Right lobe of liver (tissue), 6 donors: ENCODE data around the gene NT5DC4. TPM values are rescaled to one million over a fixed set of nuclear protein-coding genes. Genes with fewer than 3 reads are reported as not detected.

Experiments
- ATAC-seq, 4 donors: fragments of 200-7000 bp; cut with Tn5 transposase; one replicate each; pipeline ENCODE4 v1.9.1; 2020; ENCODE audit warnings: mild to moderate bottlenecking in 4 of 4, moderate library complexity in 4 of 4
- DNase-seq, 3 donors: peaks; one replicate each; pipeline ENCODE4 v3.0.0-alpha.2; 2020
- H3K27ac ChIP-seq, 3 donors: fragments of 200-600 bp; one replicate each; pipeline ENCODE4 v1.8.0; 2022
- H3K27me3 ChIP-seq, 2 donors: fragments of 200-600 bp; one replicate each; pipeline ENCODE4 v1.8.0; 2022
- H3K36me3 ChIP-seq, 4 donors: fragments of 200-600 bp; sonication (generic) in 1 of 4; one replicate each; pipeline versions ENCODE4 v1.5.1 to v1.8.0; 2017 to 2022; ENCODE audit warnings: control low read depth in 1 of 4
- H3K4me1 ChIP-seq, 4 donors: fragments of 200-600 bp; sonication (generic) in 1 of 4; one replicate each; pipeline versions ENCODE4 v1.5.1 to v1.8.0; 2017 to 2022; ENCODE audit warnings: control low read depth in 1 of 4
- H3K4me3 ChIP-seq, 3 donors: fragments of 200-600 bp; one replicate each; pipeline ENCODE4 v1.8.0; 2022
- H3K9me3 ChIP-seq, 4 donors: fragments of 200-600 bp; sonication (generic) in 1 of 4; one replicate each; pipeline versions ENCODE4 v1.5.1 to v1.8.0; 2017 to 2022; ENCODE audit warnings: control low read depth in 1 of 4
- POLR2A ChIP-seq: fragments of 450-650 bp; IDR thresholded peaks from one replicate; pipeline ENCODE4 v1.6.1; 2017; ENCODE audit warnings: antibody characterized with exemption, mild to moderate bottlenecking
- WGBS: methylation state at CpG from one replicate; pipeline ENCODE4 v1.1.6; 2018; ENCODE audit warnings: low coverage, low lambda C conversion rate; ENCODE audit not compliant: insufficient coverage; ENCODE audit errors: missing lambda C conversion rate; 5-methylcytosine and 5-hydroxymethylcytosine counted together
- intact Hi-C, 2 donors: fragments of 100-400 bp; cut with DNase I; formaldehyde crosslinking; loops; one replicate each; pipeline versions ENCODE4 v1.11.2 to v1.14.1; 2022
- total RNA-seq, 6 experiments: library from RNA; depleted of rRNA in 2 of 6; stranded (reverse); fragments of >200 nt in 2 of 6; fragmentation: NEBNext Ultra II Directional in 3 of 6; extraction: Animal tissue kit (Norgen Biotek cat#: 25700) in 3 of 6; gene quantifications; one replicate each; pipeline versions ENCODE4 v1.1.0 to v1.2.4, GENCODE V29; 2016 to 2023
- TF ChIP-seq, protein P1 (sequence below), 4 donors: fragments of 200-600 bp in 3 of 4; fragments of 450-650 bp in 1 of 4; IDR thresholded peaks; one replicate each; pipeline versions ENCODE4 v1.5.1 to v1.8.0; 2016 to 2022; ENCODE audit warnings: antibody characterized with exemption in 4 of 4, mild to moderate bottlenecking in 2 of 4
- donor health status: DM: no; HTN: yes; CAD: no.
- donor health status: DM: no; HTN: no; CAD: no.
- donor health status: DM: no; HTN: no; CAD: no.
- donor health status: DM: no; HTN: yes; CAD: no.
- donor health status: DM: no; HTN: yes; CAD: no.

NT5DC4 gene
- total RNA-seq, 6 experiments from 2014 or later: not detected

DNA sequence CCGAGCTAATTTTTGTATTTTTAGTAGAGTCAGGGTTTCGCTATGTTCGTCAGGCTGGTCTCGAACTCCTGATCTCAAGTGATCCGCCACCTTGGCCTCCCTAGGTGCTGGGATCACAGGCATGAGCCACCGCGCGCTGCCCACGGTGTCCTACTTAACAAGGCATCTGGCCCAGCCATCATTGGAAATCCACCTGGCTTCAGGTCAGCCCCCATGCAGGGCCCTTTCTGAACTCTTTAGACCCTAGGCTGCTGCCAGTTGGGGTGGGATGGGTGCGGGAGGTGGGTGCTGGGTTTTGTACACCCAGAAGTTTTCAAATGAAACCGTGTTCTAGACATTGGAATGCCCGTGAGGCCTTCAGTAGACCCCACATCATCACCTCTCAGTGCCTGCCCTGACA lies 26.6 kb upstream of the NT5DC4 start:
- peak in 1 of 3 donors; percentile 34 for DNase-seq
- H3K36me3 ChIP-seq: no peaks in the 10 kb centered on the region
- 100% methylated on average over 1 of the region's 12 CpGs for WGBS
- TF ChIP-seq POLR2A: no peak
- TF ChIP-seq, protein P1, sequence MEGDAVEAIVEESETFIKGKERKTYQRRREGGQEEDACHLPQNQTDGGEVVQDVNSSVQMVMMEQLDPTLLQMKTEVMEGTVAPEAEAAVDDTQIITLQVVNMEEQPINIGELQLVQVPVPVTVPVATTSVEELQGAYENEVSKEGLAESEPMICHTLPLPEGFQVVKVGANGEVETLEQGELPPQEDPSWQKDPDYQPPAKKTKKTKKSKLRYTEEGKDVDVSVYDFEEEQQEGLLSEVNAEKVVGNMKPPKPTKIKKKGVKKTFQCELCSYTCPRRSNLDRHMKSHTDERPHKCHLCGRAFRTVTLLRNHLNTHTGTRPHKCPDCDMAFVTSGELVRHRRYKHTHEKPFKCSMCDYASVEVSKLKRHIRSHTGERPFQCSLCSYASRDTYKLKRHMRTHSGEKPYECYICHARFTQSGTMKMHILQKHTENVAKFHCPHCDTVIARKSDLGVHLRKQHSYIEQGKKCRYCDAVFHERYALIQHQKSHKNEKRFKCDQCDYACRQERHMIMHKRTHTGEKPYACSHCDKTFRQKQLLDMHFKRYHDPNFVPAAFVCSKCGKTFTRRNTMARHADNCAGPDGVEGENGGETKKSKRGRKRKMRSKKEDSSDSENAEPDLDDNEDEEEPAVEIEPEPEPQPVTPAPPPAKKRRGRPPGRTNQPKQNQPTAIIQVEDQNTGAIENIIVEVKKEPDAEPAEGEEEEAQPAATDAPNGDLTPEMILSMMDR (IDR thresholded peaks at IDR 0.05): no peak
- H3K9me3 ChIP-seq: no peaks in the 10 kb centered on the region
- no peak overlapping the region for H3K4me3 ChIP-seq
- no peaks in the 10 kb centered on the region for H3K27me3 ChIP-seq
- intact Hi-C loops: no loop called here
- ATAC-seq: no peak
- H3K27ac ChIP-seq: no peak overlapping the region
- H3K4me1 ChIP-seq: no peaks in the 10 kb centered on the region

DNA sequence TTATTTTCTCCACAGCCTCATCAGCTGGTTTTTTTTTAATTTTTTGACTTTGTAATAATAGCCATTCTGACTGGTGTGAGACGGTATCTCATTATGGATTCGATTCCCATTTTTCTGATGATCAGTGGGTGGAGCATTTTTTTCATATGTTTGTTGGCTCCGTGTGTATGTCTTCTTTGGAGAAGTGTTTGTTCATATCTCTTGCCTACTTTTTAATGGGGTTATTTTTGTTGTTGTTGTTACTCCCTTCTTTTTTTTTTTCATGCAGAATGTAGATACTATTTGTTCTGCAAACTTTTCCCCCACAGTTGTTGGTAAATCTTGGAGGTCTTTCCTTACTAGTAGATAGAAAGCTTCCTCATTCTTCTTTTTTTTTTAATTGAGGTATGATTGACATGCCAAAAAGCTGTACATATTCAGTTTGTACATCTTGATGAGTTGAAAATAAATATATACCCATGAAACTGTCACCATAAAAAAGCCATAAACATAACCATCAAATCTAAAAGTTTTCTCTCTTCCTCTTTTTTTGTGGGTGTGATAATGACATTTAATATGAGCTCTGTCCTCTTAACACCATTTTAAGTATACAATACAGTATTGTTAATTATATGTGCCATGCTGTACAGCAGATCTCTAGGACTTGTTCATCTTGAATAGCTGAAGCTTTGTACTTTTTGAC lies 21.8 kb upstream of the NT5DC4 start:
- DNase-seq (no peak), ATAC-seq (no peak)
- Histone ChIP-seq H3K9me3 (no peaks in the 10 kb centered on the region), H3K36me3 (no peaks in the 10 kb centered on the region), H3K27me3 (no peaks in the 10 kb centered on the region), H3K4me1 (no peaks in the 10 kb centered on the region), H3K27ac (peak overlapping the region in 1 of 3 donors; percentile 55), H3K4me3 (no peak overlapping the region)
- no peak for TF ChIP-seq POLR2A
- TF ChIP-seq, protein P1 (IDR thresholded peaks at IDR 0.05): no peak
- intact Hi-C loops: no loop called here
- 68% methylated on average over 3 of the region's 3 CpGs for WGBS

DNA sequence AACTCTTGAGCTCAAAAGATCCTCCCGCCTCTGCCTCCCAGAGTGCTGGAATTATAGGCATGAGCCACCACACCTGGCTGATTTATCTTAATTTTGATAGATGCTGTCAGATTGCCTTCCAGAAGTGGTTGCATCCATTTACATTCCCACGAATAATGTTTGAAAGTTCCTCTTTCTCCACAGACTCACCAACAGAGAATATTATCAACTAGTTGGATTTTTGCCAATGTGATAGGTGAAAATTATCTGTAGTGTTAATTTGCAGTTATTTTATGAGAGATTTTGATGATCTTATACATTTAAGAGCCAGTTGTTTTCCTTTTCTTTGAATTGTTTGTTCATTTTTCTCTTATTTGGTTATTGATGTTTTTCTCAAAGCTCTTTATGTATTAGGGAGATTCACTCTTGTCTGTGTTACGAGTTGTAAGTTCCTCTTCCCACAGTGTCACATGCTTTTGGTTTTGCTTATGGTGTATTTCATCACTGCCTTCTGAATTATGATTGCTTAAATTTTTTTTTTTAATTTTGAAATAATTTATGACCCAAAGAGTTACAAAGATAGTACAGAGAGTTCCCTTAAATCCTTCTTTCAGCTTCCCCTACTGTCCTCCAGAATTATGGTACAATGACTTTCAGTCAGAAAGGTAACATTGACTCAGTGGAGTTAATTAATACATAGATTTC lies 20.7 kb upstream of the NT5DC4 start:
- H3K9me3 ChIP-seq: no peaks in the 10 kb centered on the region
- no peak for DNase-seq
- peak; percentile 21 to 67 (median 48) for ATAC-seq
- no peaks in the 10 kb centered on the region for H3K27me3 ChIP-seq
- WGBS: 40% methylated on average over 3 of the region's 3 CpGs
- intact Hi-C loops: no loop called here
- no peaks in the 10 kb centered on the region for H3K36me3 ChIP-seq
- H3K4me1 ChIP-seq: no peaks in the 10 kb centered on the region
- TF ChIP-seq, protein P1 (IDR thresholded peaks at IDR 0.05): no peak
- no peak for TF ChIP-seq POLR2A
- no peak overlapping the region for H3K4me3 ChIP-seq
- peak overlapping the region; percentile 46 to 55 (median 47) for H3K27ac ChIP-seq

DNA sequence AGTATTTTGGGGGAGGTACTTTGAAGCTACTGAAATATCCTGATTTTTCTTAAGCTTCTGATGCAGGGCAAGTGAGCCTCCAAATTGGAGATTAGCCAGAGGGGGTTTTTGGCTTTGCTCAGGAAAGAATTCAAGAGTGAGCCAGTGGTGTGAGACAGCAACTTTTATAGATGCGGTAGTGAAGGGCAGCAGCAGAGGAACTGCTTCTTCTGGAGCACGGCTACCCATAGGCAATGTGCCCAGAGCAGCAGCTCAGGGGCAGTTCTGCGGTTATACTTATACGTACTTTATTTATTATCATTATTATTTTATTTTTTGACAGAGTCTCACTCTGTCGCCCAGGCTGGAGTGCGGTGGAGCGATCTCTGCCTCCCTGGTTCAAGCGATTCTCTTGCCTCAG lies 19.8 kb upstream of the NT5DC4 start:
- intact Hi-C loops: no loop called here

More for the DNA sequence above, 19.8 kb upstream of the NT5DC4 start:
- TF ChIP-seq, protein P1 (IDR thresholded peaks at IDR 0.05): no peak
- TF ChIP-seq POLR2A: no peak
- peak overlapping the region in 2 of 3 donors; percentile 1 to 54 for H3K27ac ChIP-seq
- H3K36me3 ChIP-seq: no peaks in the 10 kb centered on the region
- no peaks in the 10 kb centered on the region for H3K4me1 ChIP-seq
- no peak overlapping the region for H3K4me3 ChIP-seq
- 61% methylated on average over 7 of the region's 8 CpGs for WGBS
- no peaks in the 10 kb centered on the region for H3K27me3 ChIP-seq
- peak; percentile 47 to 77 (median 62) for ATAC-seq
- no peaks in the 10 kb centered on the region for H3K9me3 ChIP-seq
- peak in 1 of 3 donors; percentile 39 for DNase-seq
